Psoas muscle (tissue), 8 donors: ENCODE results near the gene GPN2. TPM values are rescaled to one million over a fixed set of nuclear protein-coding genes. Genes with fewer than 3 reads are reported as not detected.

Experiments
- ATAC-seq, 4 donors: fragments of 200-7000 bp; cut with Tn5 transposase; one replicate each; pipeline ENCODE4 v1.9.1; 2020; ENCODE audit warnings: moderate library complexity in 3 of 4, mild to moderate bottlenecking in 2 of 4
- DNase-seq, 2 donors: peaks; one replicate each; pipeline ENCODE4 v3.0.0-alpha.2; 2020
- H3K27ac ChIP-seq: fragments of 200-600 bp; one replicate; pipeline ENCODE4 v1.8.0; 2022
- H3K27me3 ChIP-seq, 3 donors: fragments of 200-600 bp in 1 of 3; one replicate each; pipeline versions ENCODE4 v1.6.1 to v1.8.0; 2013 to 2022; ENCODE audit warnings: low read length in 2 of 3, mild to moderate bottlenecking in 2 of 3, moderate library complexity in 1 of 3; ENCODE audit not compliant: insufficient read depth in 3 of 3
- H3K36me3 ChIP-seq, 2 donors: fragments of 200-600 bp in 1 of 2; one replicate each; pipeline versions ENCODE4 v1.6.1 to v1.8.0; 2013 to 2022; ENCODE audit warnings: low read depth in 1 of 2, mild to moderate bottlenecking in 1 of 2, moderate library complexity in 1 of 2; ENCODE audit not compliant: insufficient read depth in 1 of 2
- H3K4me1 ChIP-seq: fragments of 200-600 bp; one replicate; pipeline ENCODE4 v1.8.0; 2022
- H3K4me3 ChIP-seq: fragments of 200-600 bp; one replicate; pipeline ENCODE4 v1.8.0; 2022; ENCODE audit warnings: mild to moderate bottlenecking
- H3K9me3 ChIP-seq: fragments of 200-600 bp; one replicate; pipeline ENCODE4 v1.8.0; 2022
- WGBS, 3 donors: extraction: QIAGEN DNeasy Blood & Tissue Kit; methylation state at CpG; one replicate each; pipeline versions ENCODE4 v1.1.6 to v1.1.7; 2013; 5-methylcytosine and 5-hydroxymethylcytosine counted together
- intact Hi-C, 2 donors: fragments of 100-400 bp; cut with DNase I; formaldehyde crosslinking; loops; one replicate each; pipeline versions ENCODE4 v1.11.0 to v1.14.2; 2022
- long read RNA-seq, 2 donors: library from polyadenylated mRNA; unstranded; transcript quantifications; one replicate each; pipeline ENCODE4 v2.0.0, GENCODE V29; 2021
- polyA plus RNA-seq, 3 donors: library from polyadenylated mRNA; stranded (reverse); fragments of 200-250 nt; gene quantifications; one replicate each; pipeline ENCODE4 v1.2.3, GENCODE V29; 2013
- total RNA-seq, 4 donors: library from RNA; stranded (reverse); fragmentation: NEBNext Ultra II Directional in 2 of 4; extraction: Animal tissue kit (Norgen Biotek cat#: 25700) in 2 of 4; gene quantifications; one replicate each; pipeline versions ENCODE4 v1.2.1 to v1.2.4, GENCODE V29; 2021 to 2023
- TF ChIP-seq, protein P1 (sequence below): fragments of 200-600 bp; IDR thresholded peaks from one replicate; pipeline ENCODE4 v1.8.0; 2022; ENCODE audit warnings: antibody characterized with exemption
- donor health status: healthy with polysubstance abuse.
- donor health status: DM: no; HTN: no; CAD: no; lungs with moderate emphysema.
- donor health status: Bipolar disorder and iron deficiency.
- donor health status: healthy.
- donor health status: DM: yes; HTN: yes; CAD: no.
- donor health status: DM: no; HTN: no; CAD: no.
- donor health status: DM: no; HTN: no; CAD: no.
- donor health status: DM: yes; HTN: yes; CAD: no.

Gene GPN2
- total RNA-seq (10 to 100 TPM; 18.3 to 35.9 (median 25.6) TPM), polyA plus RNA-seq (10 to 100 TPM; 19.2 to 34.0 (median 19.4) TPM)
- long read RNA-seq, donor 1, full-length matches to known transcripts: 17 of 20 reads
- long read RNA-seq, donor 1, partial matches to known transcripts: 0 of 20 reads
- long read RNA-seq, donor 1, other reads (novel, unspliced or antisense): 3 of 20 reads
- long read RNA-seq, donor 2, full-length matches to known transcripts: 34 of 43 reads
- long read RNA-seq, donor 2, partial matches to known transcripts: 3 of 43 reads
- long read RNA-seq, donor 2, other reads (novel, unspliced or antisense): 6 of 43 reads

- Histone ChIP-seq H3K9me3 (no peaks in the 10 kb centered on the region), H3K27ac (peak within 1 kb of the TSS; percentile 94), H3K36me3 (peaks cover 13 to 80% of the 10 kb centered on the region in 2 donors), H3K4me3 (peak within 1 kb of the TSS; percentile 96), H3K4me1 (peaks cover 14% of the 10 kb centered on the region), H3K27me3 (no peaks in the 10 kb centered on the region)
- ATAC-seq (peak; percentile 91 to 96 (median 94)), DNase-seq (peak; percentile 78 to 88)
- intact Hi-C loops: loop anchor here in 1 of 2 donors (5.0 kb wide), 1 partner anchor 38 kb away; no protein-coding TSS in a partner anchor
- 1 to 2% (median 2%) methylated on average over 85 to 89 of the region's 89 CpGs for WGBS, 3 donors
- TF ChIP-seq, protein P1, sequence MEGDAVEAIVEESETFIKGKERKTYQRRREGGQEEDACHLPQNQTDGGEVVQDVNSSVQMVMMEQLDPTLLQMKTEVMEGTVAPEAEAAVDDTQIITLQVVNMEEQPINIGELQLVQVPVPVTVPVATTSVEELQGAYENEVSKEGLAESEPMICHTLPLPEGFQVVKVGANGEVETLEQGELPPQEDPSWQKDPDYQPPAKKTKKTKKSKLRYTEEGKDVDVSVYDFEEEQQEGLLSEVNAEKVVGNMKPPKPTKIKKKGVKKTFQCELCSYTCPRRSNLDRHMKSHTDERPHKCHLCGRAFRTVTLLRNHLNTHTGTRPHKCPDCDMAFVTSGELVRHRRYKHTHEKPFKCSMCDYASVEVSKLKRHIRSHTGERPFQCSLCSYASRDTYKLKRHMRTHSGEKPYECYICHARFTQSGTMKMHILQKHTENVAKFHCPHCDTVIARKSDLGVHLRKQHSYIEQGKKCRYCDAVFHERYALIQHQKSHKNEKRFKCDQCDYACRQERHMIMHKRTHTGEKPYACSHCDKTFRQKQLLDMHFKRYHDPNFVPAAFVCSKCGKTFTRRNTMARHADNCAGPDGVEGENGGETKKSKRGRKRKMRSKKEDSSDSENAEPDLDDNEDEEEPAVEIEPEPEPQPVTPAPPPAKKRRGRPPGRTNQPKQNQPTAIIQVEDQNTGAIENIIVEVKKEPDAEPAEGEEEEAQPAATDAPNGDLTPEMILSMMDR: no peak
These were observed at the start of gene GPN2 for GRCh38 chr1:26889551-26890466. TSS of gene GPN2 (minus strand) at chr1:26890283. CDS start at chr1:26890096, 187 bp downstream.

- WGBS, 3 donors: 89 to 92% (median 89%) methylated on average over 2 of the region's 2 CpGs
- intact Hi-C loops: no loop called here
- DNase-seq (no peak), ATAC-seq (no peak)
- H3K27ac ChIP-seq: no peak overlapping the region
- no peaks in the 10 kb centered on the region for H3K27me3 ChIP-seq
- peaks cover 10 to 62% of the 10 kb centered on the region in 2 donors for H3K36me3 ChIP-seq
- H3K9me3 ChIP-seq: no peaks in the 10 kb centered on the region
- no peaks in the 10 kb centered on the region for H3K4me1 ChIP-seq
- TF ChIP-seq, protein P1: no peak
- H3K4me3 ChIP-seq: no peak overlapping the region
These were observed 48.6 kb upstream of the GPN2 start for GRCh38 chr1:26938659-26939025.

DNA sequence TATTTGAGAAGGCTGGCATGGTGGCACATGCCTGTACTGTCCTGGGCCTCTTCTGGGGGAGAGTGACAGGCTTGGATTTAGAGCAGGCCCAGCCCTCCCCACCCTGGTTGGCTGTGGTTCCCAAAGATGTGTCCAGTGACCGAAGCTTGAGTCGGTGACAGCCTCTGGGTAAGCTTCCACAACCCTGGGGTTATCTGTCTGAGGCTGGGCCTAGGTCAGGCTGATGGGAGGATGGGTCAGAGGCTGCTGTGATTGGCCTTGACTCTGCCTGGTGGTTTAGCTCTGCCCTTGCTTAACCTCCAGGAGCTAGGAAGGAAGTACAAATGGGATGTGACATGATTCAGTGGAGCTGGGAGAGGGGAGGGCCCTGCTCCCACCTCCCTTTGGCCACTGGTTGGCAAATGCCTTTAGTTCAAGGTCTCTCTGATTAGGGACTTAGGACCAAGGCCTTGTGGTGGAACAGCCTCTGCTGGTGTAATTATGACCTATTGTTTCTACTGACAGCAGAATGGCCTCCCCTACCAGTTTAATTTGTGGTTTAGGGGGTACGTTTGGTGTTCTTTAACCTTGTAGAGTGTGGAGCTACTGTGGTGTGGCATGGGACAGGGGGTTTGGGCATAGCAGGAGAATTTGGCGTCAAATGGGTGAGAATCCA is 48.0 kb upstream of the GPN2 start:
- DNase-seq: no peak
- intact Hi-C loops: no loop called here
- WGBS, 3 donors: 76 to 91% (median 90%) methylated on average over 4 of the region's 4 CpGs
- Histone ChIP-seq H3K27ac (no peak overlapping the region), H3K27me3 (no peaks in the 10 kb centered on the region), H3K9me3 (no peaks in the 10 kb centered on the region), H3K36me3 (peaks cover 5 to 62% of the 10 kb centered on the region in 2 donors), H3K4me1 (no peaks in the 10 kb centered on the region), H3K4me3 (no peak overlapping the region)
- TF ChIP-seq, protein P1: no peak
- peak in 1 of 4 donors; percentile 30 for ATAC-seq

DNA sequence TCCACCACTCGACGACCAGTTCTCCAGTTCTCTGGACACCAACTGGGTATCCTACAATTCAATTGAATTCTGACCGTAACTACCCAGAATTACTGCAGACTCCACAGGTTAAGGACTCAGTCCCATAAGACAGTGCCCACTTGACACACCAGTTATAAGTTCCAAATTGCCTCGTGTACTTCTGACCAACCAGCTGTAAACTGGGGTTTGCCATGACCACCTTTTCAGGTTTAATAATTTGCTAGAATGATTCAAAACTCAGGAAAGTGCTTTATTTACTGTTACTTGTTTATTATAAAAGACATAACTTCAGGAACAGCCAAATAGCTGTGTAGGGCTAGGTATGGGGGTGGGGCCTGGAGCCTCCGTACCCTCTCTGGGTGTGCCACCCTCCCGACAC is 46.7 kb upstream of the GPN2 start:
- Histone ChIP-seq H3K9me3 (no peaks in the 10 kb centered on the region), H3K27ac (no peak overlapping the region), H3K27me3 (no peaks in the 10 kb centered on the region), H3K36me3 (peaks cover 0 to 61% of the 10 kb centered on the region in 2 donors), H3K4me3 (no peak overlapping the region), H3K4me1 (no peaks in the 10 kb centered on the region)
- ATAC-seq (no peak), DNase-seq (no peak)
- intact Hi-C loops: no loop called here
- WGBS, 3 donors: 78 to 85% (median 81%) methylated on average over 6 of the region's 6 CpGs
- TF ChIP-seq, protein P1: no peak
